ENCODE measurements around the gene CTIF.

DNA sequence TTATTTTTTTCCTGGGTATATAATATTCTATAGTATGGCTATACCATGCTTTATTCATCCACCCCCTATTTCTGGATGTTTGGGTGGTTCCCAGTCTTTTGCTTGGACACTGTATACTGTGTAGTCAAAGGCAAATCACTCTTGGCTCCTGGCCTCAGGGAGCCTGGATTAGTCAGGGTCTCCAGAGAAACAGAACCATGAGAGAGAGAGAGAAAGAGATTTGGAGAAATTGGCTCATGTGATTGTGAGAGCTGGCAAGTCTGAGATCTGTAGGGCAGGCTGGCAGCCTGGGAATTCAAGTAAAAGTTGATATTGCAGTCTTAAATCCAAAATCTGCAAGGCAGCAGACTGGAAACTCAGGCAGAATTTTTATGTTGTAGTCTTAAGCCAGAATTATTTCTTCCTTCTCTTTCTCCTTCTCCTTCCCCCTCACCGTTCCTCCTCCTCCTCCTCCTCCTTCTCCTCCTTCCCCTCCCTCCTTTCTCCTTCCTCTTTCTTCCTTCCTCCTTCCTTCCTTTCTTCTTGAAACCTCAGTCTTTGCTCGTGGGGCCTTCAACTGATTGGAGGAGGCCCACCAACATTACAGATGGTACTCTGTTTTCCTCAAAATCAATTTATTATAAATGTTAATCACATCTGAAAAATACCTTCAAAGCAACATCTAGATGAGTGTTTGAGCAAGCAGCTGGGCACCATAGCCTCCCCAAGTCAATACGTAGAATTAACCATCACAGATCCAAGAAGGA is 33.0 kb downstream of the CTIF start:
- TF ChIP-seq POLR2A (IDR thresholded peaks at IDR 0.05; ENCODE audit: low read depth, low read length), result no peak
- TF ChIP-seq TAF1 (IDR thresholded peaks at IDR 0.05; ENCODE audit: low read depth, low read length), result no peak
- no peak for TF ChIP-seq POLR2AphosphoS5 (IDR thresholded peaks at IDR 0.05; ENCODE audit: low read depth, low read length)
- no peak for TF ChIP-seq SPI1 (IDR thresholded peaks at IDR 0.05; ENCODE audit: low read depth, low read length)

Data from GM12891 (cell line).